Neutrophil (primary cell): ENCODE measurements around the gene FRMPD4.

Experiments used
- H3K27ac ChIP-seq: fragments of 200-600 bp; sonication (generic); 2 replicates; pipeline ENCODE4 v1.5.1; 2016; ENCODE audit warnings: mild to moderate bottlenecking, moderate library complexity
- H3K27me3 ChIP-seq: fragments of 200-600 bp; sonication (generic); 2 replicates; pipeline ENCODE4 v1.6.0; 2016; ENCODE audit warnings: mild to moderate bottlenecking
- H3K36me3 ChIP-seq: fragments of 200-600 bp; sonication (generic); 2 replicates; pipeline ENCODE4 v1.5.1; 2017
- H3K4me1 ChIP-seq, 2 experiments: fragments of 200-600 bp in 1 of 2; sonication (generic) in 1 of 2; 1 replicate in 1 of 2; 2 replicates in 1 of 2; pipeline versions ENCODE4 v1.5.1 to v1.6.1; 2013 to 2016; ENCODE audit warnings: low read depth in 1 of 2, low read length in 1 of 2, mild to moderate bottlenecking in 1 of 2, moderate library complexity in 1 of 2; ENCODE audit not compliant: control insufficient read depth in 1 of 2, insufficient read depth in 1 of 2
- H3K4me3 ChIP-seq, 2 experiments: fragments of 200-600 bp in 1 of 2; sonication (generic) in 1 of 2; 1 replicate in 1 of 2; 2 replicates in 1 of 2; pipeline ENCODE4 v1.5.1; 2013 to 2016; ENCODE audit warnings: low read depth in 1 of 2, low read length in 1 of 2, mild to moderate bottlenecking in 1 of 2, moderate library complexity in 1 of 2
- H3K9me3 ChIP-seq: fragments of 200-600 bp; sonication (generic); 2 replicates; pipeline ENCODE4 v1.5.1; 2016
- TF ChIP-seq, protein P1 (sequence below): fragments of 200-600 bp; sonication (generic); IDR thresholded peaks from 2 replicates; pipeline ENCODE4 v1.5.1; 2016; ENCODE audit warnings: antibody characterized with exemption

FRMPD4 gene

DNA sequence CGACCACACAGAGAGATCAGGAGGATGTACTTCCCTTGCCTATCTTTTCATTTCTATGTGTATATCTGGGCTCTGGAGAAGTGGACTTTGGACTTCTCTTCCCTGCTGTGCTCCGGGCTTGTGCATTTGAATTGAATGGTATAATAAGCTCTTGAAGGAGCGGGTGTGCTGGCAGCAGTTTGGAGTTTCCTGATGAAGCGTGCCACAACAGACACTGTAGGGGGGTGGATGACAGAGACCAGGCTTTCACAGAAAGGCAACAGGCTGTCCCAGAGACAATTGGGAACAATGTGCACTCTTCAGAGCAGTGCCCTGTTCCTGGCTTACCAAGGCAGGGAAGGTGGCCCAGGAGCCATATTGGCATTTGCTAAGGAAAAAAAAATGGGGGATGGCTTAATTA, 170.1 kb downstream of the FRMPD4 start:
- Histone ChIP-seq H3K4me1 (no peaks in the 10 kb centered on the region), H3K4me3 (no peak overlapping the region), H3K27ac (no peak overlapping the region), H3K36me3 (no peaks in the 10 kb centered on the region), H3K9me3 (no peaks in the 10 kb centered on the region), H3K27me3 (no peaks in the 10 kb centered on the region)
- TF ChIP-seq, protein P1, sequence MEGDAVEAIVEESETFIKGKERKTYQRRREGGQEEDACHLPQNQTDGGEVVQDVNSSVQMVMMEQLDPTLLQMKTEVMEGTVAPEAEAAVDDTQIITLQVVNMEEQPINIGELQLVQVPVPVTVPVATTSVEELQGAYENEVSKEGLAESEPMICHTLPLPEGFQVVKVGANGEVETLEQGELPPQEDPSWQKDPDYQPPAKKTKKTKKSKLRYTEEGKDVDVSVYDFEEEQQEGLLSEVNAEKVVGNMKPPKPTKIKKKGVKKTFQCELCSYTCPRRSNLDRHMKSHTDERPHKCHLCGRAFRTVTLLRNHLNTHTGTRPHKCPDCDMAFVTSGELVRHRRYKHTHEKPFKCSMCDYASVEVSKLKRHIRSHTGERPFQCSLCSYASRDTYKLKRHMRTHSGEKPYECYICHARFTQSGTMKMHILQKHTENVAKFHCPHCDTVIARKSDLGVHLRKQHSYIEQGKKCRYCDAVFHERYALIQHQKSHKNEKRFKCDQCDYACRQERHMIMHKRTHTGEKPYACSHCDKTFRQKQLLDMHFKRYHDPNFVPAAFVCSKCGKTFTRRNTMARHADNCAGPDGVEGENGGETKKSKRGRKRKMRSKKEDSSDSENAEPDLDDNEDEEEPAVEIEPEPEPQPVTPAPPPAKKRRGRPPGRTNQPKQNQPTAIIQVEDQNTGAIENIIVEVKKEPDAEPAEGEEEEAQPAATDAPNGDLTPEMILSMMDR, result no peak

DNA sequence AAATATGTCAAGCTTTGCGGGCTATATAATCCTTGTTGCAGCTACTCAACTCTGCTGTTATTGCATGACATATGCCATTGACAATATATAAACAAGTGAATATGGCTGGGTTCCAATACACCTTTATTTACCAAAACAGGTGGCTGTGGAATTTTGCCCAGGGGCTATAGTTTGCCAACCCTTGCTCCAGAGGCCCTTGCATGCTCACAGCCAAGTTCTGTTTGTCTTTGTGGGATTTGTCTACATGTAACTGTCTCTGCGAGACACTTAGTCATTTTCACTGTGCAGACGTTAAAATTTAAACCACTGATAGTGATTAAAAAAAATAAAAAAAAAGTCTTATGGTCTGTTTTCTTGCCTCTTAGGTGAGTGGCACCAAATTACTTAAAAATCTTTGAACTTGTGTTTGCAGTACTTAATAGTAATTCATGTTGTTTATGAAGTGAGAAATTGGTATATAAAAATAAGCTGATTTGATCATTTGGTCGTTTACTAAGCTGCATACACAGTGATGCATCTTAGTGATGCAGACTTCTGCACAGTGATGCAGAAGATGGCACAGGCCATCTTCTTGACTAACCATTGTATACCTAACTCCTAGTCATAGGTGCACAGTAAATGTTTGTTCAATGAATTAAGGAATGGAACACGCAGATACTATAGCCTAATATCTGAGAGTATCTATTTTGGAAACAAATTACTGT, 170.9 kb downstream of the FRMPD4 start:
- TF ChIP-seq, protein P1, result no peak
- no peak overlapping the region for H3K4me3 ChIP-seq
- no peaks in the 10 kb centered on the region for H3K4me1 ChIP-seq
- no peaks in the 10 kb centered on the region for H3K27me3 ChIP-seq
- no peak overlapping the region for H3K27ac ChIP-seq
- H3K9me3 ChIP-seq, result no peaks in the 10 kb centered on the region
- H3K36me3 ChIP-seq, result no peaks in the 10 kb centered on the region

DNA sequence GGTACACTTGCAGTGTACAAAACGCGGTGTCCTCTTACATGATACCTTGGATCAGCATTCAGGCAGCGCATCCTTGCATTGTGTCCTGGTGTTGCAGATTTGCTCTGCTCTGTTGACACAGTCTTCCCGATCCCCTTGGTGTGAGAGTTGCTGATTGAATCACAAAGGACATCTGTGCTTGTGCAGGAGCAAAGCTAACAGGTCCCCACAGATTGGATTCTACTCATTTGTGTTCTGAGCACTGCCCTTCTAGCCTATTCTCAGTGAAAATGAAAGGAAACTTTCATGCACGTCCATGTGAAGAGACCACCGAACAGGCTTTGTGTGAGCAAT, 171.4 kb downstream of the FRMPD4 start:
- H3K4me3 ChIP-seq, result no peak overlapping the region
- H3K4me1 ChIP-seq, result no peaks in the 10 kb centered on the region
- TF ChIP-seq, protein P1, result no peak
- H3K36me3 ChIP-seq, result no peaks in the 10 kb centered on the region
- no peaks in the 10 kb centered on the region for H3K9me3 ChIP-seq
- no peak overlapping the region for H3K27ac ChIP-seq
- H3K27me3 ChIP-seq, result no peaks in the 10 kb centered on the region

DNA sequence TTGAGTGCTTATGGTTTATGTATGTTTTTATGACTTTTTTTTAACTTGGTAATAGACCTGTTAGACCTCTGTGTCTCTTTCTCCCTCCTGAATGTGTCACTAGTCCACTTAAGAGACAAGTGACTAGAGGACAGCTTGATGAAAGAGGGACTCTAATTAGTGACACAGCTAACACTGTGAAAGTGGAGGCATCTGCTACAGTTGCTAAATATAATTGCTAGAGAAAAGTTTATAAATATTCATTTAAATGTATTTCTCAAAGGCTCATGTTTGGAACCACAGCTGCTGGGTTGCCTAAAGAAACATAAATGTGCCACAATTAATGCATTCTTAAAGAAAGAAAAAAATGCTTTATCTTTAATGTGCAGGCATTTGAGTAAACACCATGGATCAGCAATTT, 176.4 kb downstream of the FRMPD4 start:
- H3K27ac ChIP-seq, result no peak overlapping the region
- H3K27me3 ChIP-seq, result no peaks in the 10 kb centered on the region
- H3K4me3 ChIP-seq, result no peak overlapping the region
- TF ChIP-seq, protein P1, result no peak
- H3K9me3 ChIP-seq, result no peaks in the 10 kb centered on the region
- no peaks in the 10 kb centered on the region for H3K36me3 ChIP-seq
- H3K4me1 ChIP-seq, result no peaks in the 10 kb centered on the region

DNA sequence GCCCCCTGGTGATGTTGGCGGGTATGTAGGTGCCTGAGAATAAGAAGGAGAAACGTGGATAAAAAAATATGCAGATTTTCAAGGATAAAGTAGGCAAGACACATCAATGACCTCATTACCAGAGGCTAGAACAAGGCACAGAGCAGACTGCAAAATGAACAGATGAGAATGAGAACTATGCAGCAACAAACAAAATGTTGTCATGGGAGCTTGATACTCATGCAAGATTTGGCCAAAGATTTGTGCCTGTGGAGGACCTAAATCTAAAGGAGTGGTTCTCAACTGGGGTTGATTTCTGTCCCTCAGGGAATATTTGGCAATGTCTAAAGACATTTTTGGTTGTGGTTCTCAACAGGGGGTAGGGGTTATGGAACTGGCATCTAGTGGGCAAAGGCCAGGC, 177.3 kb downstream of the FRMPD4 start:
- H3K27ac ChIP-seq, result no peak overlapping the region
- H3K27me3 ChIP-seq, result no peaks in the 10 kb centered on the region
- no peaks in the 10 kb centered on the region for H3K9me3 ChIP-seq
- TF ChIP-seq, protein P1, result no peak
- H3K36me3 ChIP-seq, result no peaks in the 10 kb centered on the region
- no peak overlapping the region for H3K4me3 ChIP-seq
- no peaks in the 10 kb centered on the region for H3K4me1 ChIP-seq
